GM12874 (cell line): ENCODE data around the gene TBL3.

ENCODE experiments used
- TF ChIP-seq, protein P1 (sequence below): IDR thresholded peaks from 2 replicates; pipeline ENCODE4 v1.5.1; 2011; ENCODE audit warnings: low read depth, mild to moderate bottlenecking, control low read depth, low read length, moderate library complexity; ENCODE audit not compliant: insufficient read depth

TBL3 gene

DNA sequence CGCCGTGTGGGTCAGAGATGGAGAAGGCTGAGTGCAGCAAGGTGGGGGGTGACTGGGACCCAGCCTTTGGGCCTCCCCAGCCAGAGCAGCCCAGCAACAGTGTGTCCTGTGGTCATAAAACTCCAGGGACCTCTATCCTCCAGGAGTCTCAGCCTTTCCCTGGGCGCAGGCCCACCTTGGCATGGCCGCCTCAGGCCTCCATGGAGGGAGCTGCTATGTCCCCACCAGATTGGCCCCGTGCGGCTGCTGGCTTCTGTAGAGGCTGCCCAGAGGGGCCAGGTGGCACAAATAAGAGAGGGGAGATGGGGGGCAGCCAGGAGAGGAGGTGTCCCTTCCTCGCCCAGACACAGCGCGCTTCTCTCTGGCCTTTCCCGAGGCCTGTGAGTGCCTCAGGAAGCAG is 15.3 kb downstream of the TBL3 start:
- TF ChIP-seq, protein P1, sequence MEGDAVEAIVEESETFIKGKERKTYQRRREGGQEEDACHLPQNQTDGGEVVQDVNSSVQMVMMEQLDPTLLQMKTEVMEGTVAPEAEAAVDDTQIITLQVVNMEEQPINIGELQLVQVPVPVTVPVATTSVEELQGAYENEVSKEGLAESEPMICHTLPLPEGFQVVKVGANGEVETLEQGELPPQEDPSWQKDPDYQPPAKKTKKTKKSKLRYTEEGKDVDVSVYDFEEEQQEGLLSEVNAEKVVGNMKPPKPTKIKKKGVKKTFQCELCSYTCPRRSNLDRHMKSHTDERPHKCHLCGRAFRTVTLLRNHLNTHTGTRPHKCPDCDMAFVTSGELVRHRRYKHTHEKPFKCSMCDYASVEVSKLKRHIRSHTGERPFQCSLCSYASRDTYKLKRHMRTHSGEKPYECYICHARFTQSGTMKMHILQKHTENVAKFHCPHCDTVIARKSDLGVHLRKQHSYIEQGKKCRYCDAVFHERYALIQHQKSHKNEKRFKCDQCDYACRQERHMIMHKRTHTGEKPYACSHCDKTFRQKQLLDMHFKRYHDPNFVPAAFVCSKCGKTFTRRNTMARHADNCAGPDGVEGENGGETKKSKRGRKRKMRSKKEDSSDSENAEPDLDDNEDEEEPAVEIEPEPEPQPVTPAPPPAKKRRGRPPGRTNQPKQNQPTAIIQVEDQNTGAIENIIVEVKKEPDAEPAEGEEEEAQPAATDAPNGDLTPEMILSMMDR = no peak

GRCh38 chr16:1989209-1990100 is 17.6 kb downstream of the TBL3 start, which contains the start of gene SYNGR3:
Gene SYNGR3 (plus strand): TSS chr16:1989970. CDS start chr16:1990103, 133 bp downstream.
- TF ChIP-seq, protein P1 = no peak

DNA sequence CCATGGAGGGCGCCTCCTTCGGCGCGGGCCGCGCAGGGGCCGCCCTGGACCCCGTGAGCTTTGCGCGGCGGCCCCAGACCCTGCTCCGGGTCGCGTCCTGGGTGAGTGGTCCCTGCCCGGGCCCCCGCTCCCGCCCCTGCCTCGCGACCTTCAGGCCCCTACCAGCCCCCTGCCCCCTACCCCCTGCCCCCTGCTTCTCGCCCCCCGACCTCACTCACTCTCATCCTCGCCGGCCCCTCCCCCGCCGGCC is 18.2 kb downstream of the TBL3 start:
- TF ChIP-seq, protein P1 = no peak

- TF ChIP-seq, protein P1 = no peak
These were observed 18.7 kb downstream of the TBL3 start for GRCh38 chr16:1990351-1991134.

- TF ChIP-seq, protein P1 = no peak
These were observed 19.3 kb downstream of the TBL3 start for GRCh38 chr16:1991135-1991551.

DNA sequence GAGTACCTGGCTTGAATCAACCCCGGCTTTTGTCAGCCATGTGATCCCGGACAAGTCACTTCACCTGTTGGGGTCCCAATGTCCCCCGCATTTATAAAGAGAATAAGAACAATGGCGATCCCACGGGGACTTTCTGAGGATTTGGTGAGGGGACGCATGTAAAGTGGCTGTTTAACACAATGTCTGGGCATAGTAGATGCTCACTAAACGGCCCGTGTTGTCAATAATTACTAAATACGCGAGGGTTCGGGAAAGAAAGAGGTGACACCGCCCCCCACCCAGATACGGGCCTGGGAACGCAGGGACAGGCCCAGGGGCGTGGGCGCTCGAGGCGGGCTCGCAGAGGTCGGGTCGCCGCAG is 19.7 kb downstream of the TBL3 start:
- TF ChIP-seq, protein P1 = no peak

GRCh38 chr16:1991948-1992703 is 20.3 kb downstream of the TBL3 start:
- TF ChIP-seq, protein P1 = no peak
